Fibroblast of lung (primary cell): ENCODE measurements around the gene TAF1D. TPM values are rescaled to one million over a fixed set of nuclear protein-coding genes. Genes with fewer than 3 reads are reported as not detected.

ENCODE experiments used
- DNase-seq, 2 donors: peaks; one replicate each; pipeline versions ENCODE4 v3.0.0 to v3.0.0-alpha.2; 2010; ENCODE audit warnings: low read depth in 2 of 2
- H2AFZ ChIP-seq: 2 replicates; pipeline ENCODE4 v1.5.1; 2012; ENCODE audit warnings: low read length, control low read depth, inconsistent platforms
- H3K27ac ChIP-seq: 2 replicates; pipeline ENCODE4 v1.5.1; 2011; ENCODE audit warnings: low read length, control low read depth; ENCODE audit not compliant: insufficient read depth
- H3K27me3 ChIP-seq: 2 replicates; pipeline ENCODE4 v1.5.1; 2011; ENCODE audit warnings: mild to moderate bottlenecking, low read length; ENCODE audit not compliant: control insufficient read depth, insufficient read depth
- H3K36me3 ChIP-seq: 2 replicates; pipeline ENCODE4 v1.5.1; 2011; ENCODE audit warnings: low read length; ENCODE audit not compliant: control insufficient read depth, insufficient read depth
- H3K4me1 ChIP-seq: 2 replicates; pipeline ENCODE4 v1.5.1; 2011; ENCODE audit warnings: low read length; ENCODE audit not compliant: control insufficient read depth, insufficient read depth; ENCODE audit errors: extremely low read depth
- H3K4me2 ChIP-seq: 2 replicates; pipeline ENCODE4 v1.5.1; 2011; ENCODE audit warnings: low read length, control low read depth; ENCODE audit not compliant: insufficient read depth; ENCODE audit errors: extremely low read depth
- H3K4me3 ChIP-seq, 4 experiments: fragments of 200-600 bp in 1 of 4; sonication (generic) in 1 of 4; replicated peaks in 1 of 4; 2 replicates each; pipeline ENCODE4 v1.5.1; 2011 to 2016; ENCODE audit warnings: low read length in 4 of 4, low read depth in 3 of 4, mild to moderate bottlenecking in 3 of 4, control low read depth in 2 of 4, inconsistent platforms in 1 of 4, mixed read lengths in 1 of 4; ENCODE audit not compliant: insufficient read depth in 1 of 4; ENCODE audit errors: control extremely low read depth in 1 of 4
- H3K79me2 ChIP-seq: 2 replicates; pipeline ENCODE4 v1.5.1; 2012; ENCODE audit warnings: mild to moderate bottlenecking, low read length, inconsistent platforms; ENCODE audit not compliant: control insufficient read depth, insufficient read depth
- H3K9ac ChIP-seq: 2 replicates; pipeline ENCODE4 v1.5.1; 2011; ENCODE audit warnings: mild to moderate bottlenecking, low read length, control low read depth; ENCODE audit not compliant: insufficient read depth
- H3K9me3 ChIP-seq: 2 replicates; pipeline ENCODE4 v1.5.1; 2012; ENCODE audit warnings: low read depth, low read length; ENCODE audit not compliant: control insufficient read depth, insufficient read depth
- H4K20me1 ChIP-seq: 2 replicates; pipeline ENCODE4 v1.5.1; 2011; ENCODE audit warnings: low read length; ENCODE audit not compliant: control insufficient read depth, insufficient read depth; ENCODE audit errors: extremely low read depth
- CTCF ChIP-seq, 2 donors: IDR thresholded peaks in 1 of 2; conservative IDR thresholded peaks in 1 of 2; 1 replicate in 1 of 2; 2 replicates in 1 of 2; pipeline ENCODE4 v1.5.1; 2011 to 2012; ENCODE audit warnings: low read length in 2 of 2, control low read depth in 1 of 2, inconsistent platforms in 1 of 2, low read depth in 1 of 2, mild to moderate bottlenecking in 1 of 2
- EZH2 ChIP-seq: IDR thresholded peaks from 2 replicates; pipeline ENCODE4 v1.5.1; 2012; ENCODE audit warnings: low read length, control low read depth, mild to moderate bottlenecking; ENCODE audit errors: missing control alignments
- polyA plus RNA-seq, 2 donors: library from polyadenylated mRNA; depleted of rRNA in 1 of 2; stranded (reverse) in 1 of 2; unstranded in 1 of 2; fragments of >200 nt; gene quantifications; 2 replicates each; pipeline ENCODE4 v1.2.1, GENCODE V29; 2011 to 2012; ENCODE audit warnings: missing spikeins in 1 of 2
- total RNA-seq: library from RNA; depleted of rRNA; stranded (reverse); fragments of >200 nt; gene quantifications from 2 replicates; pipeline ENCODE4 v1.2.1, GENCODE V29; 2014

TAF1D gene
- total and polyA plus RNA-seq, 2 donors (not counting 1 experiment from before 2014, with no cell fraction given), result 78.5 to 111 TPM

GRCh38 chr11:93734427-93735222, 6.7 kb downstream of the TAF1D start:
- H4K20me1 ChIP-seq, result peaks cover 3% of the 10 kb centered on the region

GRCh38 chr11:93733474-93733873, 7.8 kb downstream of the TAF1D start:
- Histone ChIP-seq H3K4me1 (peaks cover 4% of the 10 kb centered on the region), H3K36me3 (peaks cover 14% of the 10 kb centered on the region), H3K79me2 (peaks cover 45% of the 10 kb centered on the region), H2AFZ (no peak overlapping the region), H3K27me3 (no peaks in the 10 kb centered on the region), H4K20me1 (peaks cover 3% of the 10 kb centered on the region), H3K27ac (no peak overlapping the region), H3K4me2 (no peak overlapping the region), H3K9me3 (no peaks in the 10 kb centered on the region), H3K4me3 (no peak overlapping the region), H3K9ac (no peak overlapping the region)
- TF ChIP-seq CTCF (conservative IDR thresholded peaks at IDR 0.05 in 1 of 2, IDR thresholded peaks at IDR 0.05 in 1 of 2; ENCODE audit: low read depth in 1 of 2, low read length in 2 of 2) (no peak), EZH2 (no peak)
- DNase-seq, result no peak

More at GRCh38 chr11:93734427-93735222, 6.7 kb downstream of the TAF1D start:
- Histone ChIP-seq H2AFZ (no peak overlapping the region), H3K9me3 (no peaks in the 10 kb centered on the region), H3K9ac (no peak overlapping the region), H3K27me3 (no peaks in the 10 kb centered on the region), H3K36me3 (peaks cover 14% of the 10 kb centered on the region), H3K4me3 (no peak overlapping the region), H3K79me2 (peaks cover 56% of the 10 kb centered on the region), H3K4me1 (peaks cover 4% of the 10 kb centered on the region), H3K27ac (no peak overlapping the region), H3K4me2 (peak overlapping the region; percentile 25)
- no peak for DNase-seq
- no peak for TF ChIP-seq EZH2
- TF ChIP-seq CTCF (conservative IDR thresholded peaks at IDR 0.05 in 1 of 2, IDR thresholded peaks at IDR 0.05 in 1 of 2; ENCODE audit: low read depth in 1 of 2, low read length in 2 of 2), result no peak

GRCh38 chr11:93732237-93732892, 8.9 kb downstream of the TAF1D start:
- TF ChIP-seq CTCF (conservative IDR thresholded peaks at IDR 0.05 in 1 of 2, IDR thresholded peaks at IDR 0.05 in 1 of 2; ENCODE audit: low read depth in 1 of 2, low read length in 2 of 2) (no peak), EZH2 (no peak)
- no peak overlapping the region for H3K9ac ChIP-seq
- H3K4me3 ChIP-seq, result no peak overlapping the region
- no peak overlapping the region for H2AFZ ChIP-seq
- H3K9me3 ChIP-seq, result no peaks in the 10 kb centered on the region
- H4K20me1 ChIP-seq, result peaks cover 3% of the 10 kb centered on the region
- H3K27me3 ChIP-seq, result no peaks in the 10 kb centered on the region
- H3K36me3 ChIP-seq, result peaks cover 14% of the 10 kb centered on the region
- H3K79me2 ChIP-seq, result peaks cover 34% of the 10 kb centered on the region
- H3K27ac ChIP-seq, result no peak overlapping the region
- peaks cover 2% of the 10 kb centered on the region for H3K4me1 ChIP-seq
- H3K4me2 ChIP-seq, result no peak overlapping the region
- no peak for DNase-seq
